ENCODE measurements around the gene CELA3B. TPM values are rescaled to one million over a fixed set of nuclear protein-coding genes. Genes with fewer than 3 reads are reported as not detected.
A peak's percentile ranks its signal among the peaks of the same experiment; 100 is the strongest.
"Not testable (repeated sequence)": the region's sequence is repeated elsewhere in the genome, so short reads cannot be mapped to it uniquely, and the experiment has no call there.

CELA3B gene
- total and polyA plus RNA-seq, 2 of the 13 experiments (the other 11 are each of a cell fraction or from before 2014, with no cell fraction given): 0.34 TPM; not detected in 1

GRCh38 chr1:21997891-21998623, 21.2 kb downstream of the CELA3B start:
- H3K79me2 ChIP-seq (ENCODE audit: insufficient read depth, low read length); CTCF ChIA-PET (ENCODE audit: low intra/inter-chr PET ratio, low total read pairs); in situ Hi-C loops (cut with HindIII; ENCODE audit: extremely low pct_ligation_motif_present, low pct_unique_long_range_greater_than_20kb); H3K36me3 ChIP-seq (replicated peaks in 1 of 2; ENCODE audit: control insufficient read depth in 1 of 2, insufficient read depth in 2 of 2, low read length in 2 of 2); BruUV-seq (replicated peaks); H4K20me1 ChIP-seq (ENCODE audit: insufficient read depth, low read length); H3K9me3 ChIP-seq (ENCODE audit: low read length); FAIRE-seq; H3K27me3 ChIP-seq (ENCODE audit: control insufficient read depth in 1 of 2, insufficient read depth in 2 of 2, low read length in 2 of 2); H2AFZ ChIP-seq (ENCODE audit: low read length); TF ChIP-seq GABPA (IDR thresholded peaks at IDR 0.05; ENCODE audit: low read depth, low read length); CREB1 (IDR thresholded peaks at IDR 0.05); FOXA1 (CRISPR knock-in tag; IDR thresholded peaks at IDR 0.05): not testable (repeated sequence)
- peak; percentile 86 for ATAC-seq
- intact Hi-C loops (cut with micrococcal nuclease; ENCODE audit: unreplicated experiment): loop anchor here (1.0 kb wide), 1 partner anchor 25 kb away; no protein-coding TSS in a partner anchor
- Histone ChIP-seq H3K4me2 (ENCODE audit: low read depth, low read length) (peak overlapping the region; percentile 47), H3K4me1 (ENCODE audit: insufficient read depth, low read length) (peaks cover 86% of the 10 kb centered on the region), H3K9ac (ENCODE audit: insufficient read depth, low read depth, low read length) (peak overlapping the region; percentile 52), H3K27ac (ENCODE audit: extremely low read length, insufficient read depth, low read length) (peak overlapping the region; percentile 76), H3K4me3 (replicated peaks in 1 of 3; ENCODE audit: insufficient read depth in 1 of 3, low read depth in 2 of 3, low read length in 3 of 3) (peak overlapping the region in 1 of 3 experiments; percentile 15; a peak in 1 of 6 replicates)
- POLR2A ChIA-PET: interaction anchor here (0.8 to 1.0 kb wide), 2 partner anchors 26 to 54 kb away, joined by 4 to 5 read pairs; partner anchors contain the start of gene CDC42
- peak; percentile 78 for DNase-seq (ENCODE audit: low spot score)
- WGBS (ENCODE audit: low lambda C conversion rate): 9% methylated on average over 9 of the region's 9 CpGs
- TF ChIP-seq BCL6 (CRISPR knock-in tag; IDR thresholded peaks at IDR 0.05) (peak; percentile 50), ARID5B (CRISPR knock-in tag; IDR thresholded peaks at IDR 0.05) (peak; percentile 76), FOSL2 (CRISPR knock-in tag; IDR thresholded peaks at IDR 0.05) (peak; percentile 59), GABPA (CRISPR knock-in tag; IDR thresholded peaks at IDR 0.05; ENCODE audit: low read depth) (peak; percentile 46; the same call in 1 of the 2 replicates), CREB1 (CRISPR knock-in tag; IDR thresholded peaks at IDR 0.05) (peak; percentile 76), ZGPAT (CRISPR knock-in tag; IDR thresholded peaks at IDR 0.05) (0 out of 2 replicates have a peak, but pooled peaks have one; percentile 22), SOX5 (CRISPR knock-in tag; IDR thresholded peaks at IDR 0.05; ENCODE audit: borderline replicate concordance) (peak; percentile 88), PAXIP1 (CRISPR knock-in tag; conservative IDR thresholded peaks at IDR 0.05) (peak; percentile 83), ONECUT2 (CRISPR knock-in tag; IDR thresholded peaks at IDR 0.05) (peak; percentile 88), DPF2 (CRISPR knock-in tag; IDR thresholded peaks at IDR 0.05; ENCODE audit: borderline replicate concordance, low read depth) (0 out of 2 replicates have a peak, but pooled peaks have one; percentile 35), FOXA1 (IDR thresholded peaks at IDR 0.05) (0 out of 2 replicates have a peak, but pooled peaks have one; percentile 29), NR2F6 (IDR thresholded peaks at IDR 0.05) (peak; percentile 56), NR2F6 (CRISPR knock-in tag; IDR thresholded peaks at IDR 0.05) (0 out of 2 replicates have a peak, but pooled peaks have one; percentile 9)

Measured in HepG2 (cell line).